H9 (cell line): Measurements from ENCODE around the gene PSMB5. TPM values are rescaled to one million over a fixed set of nuclear protein-coding genes. Genes with fewer than 3 reads are reported as not detected.
A peak's percentile ranks its signal among the peaks of the same experiment; 100 is the strongest.

Source experiments
- DNase-seq: peaks from one replicate; pipeline ENCODE4 v3.0.0-alpha.2; 2017
- H2AFZ ChIP-seq: one replicate; pipeline ENCODE4 v1.6.1; 2013; ENCODE audit warnings: mild to moderate bottlenecking, low read length, control low read depth, moderate library complexity
- H2AK5ac ChIP-seq: 2 replicates; pipeline ENCODE4 v1.6.1; 2013; ENCODE audit warnings: low read length, control low read depth, mixed read lengths; ENCODE audit not compliant: insufficient read length
- H2BK120ac ChIP-seq: one replicate; pipeline ENCODE4 v1.6.1; 2013; ENCODE audit warnings: low read depth, mild to moderate bottlenecking, low read length, control low read depth, inconsistent platforms; ENCODE audit not compliant: poor library complexity, severe bottlenecking
- H2BK12ac ChIP-seq: 2 replicates; pipeline ENCODE4 v1.6.1; 2013; ENCODE audit warnings: low read length, control low read depth, mixed read lengths, low read depth; ENCODE audit not compliant: insufficient read length
- H2BK15ac ChIP-seq: 2 replicates; pipeline ENCODE4 v1.6.1; 2013; ENCODE audit warnings: low read depth, low read length, control low read depth
- H2BK20ac ChIP-seq: one replicate; pipeline ENCODE4 v1.6.1; 2013; ENCODE audit warnings: low read depth, mild to moderate bottlenecking, low read length, control low read depth, inconsistent platforms; ENCODE audit not compliant: poor library complexity, severe bottlenecking
- H2BK5ac ChIP-seq: 2 replicates; pipeline ENCODE4 v1.6.1; 2013; ENCODE audit warnings: low read length, control low read depth, mixed read lengths; ENCODE audit not compliant: insufficient read length
- H3K14ac ChIP-seq: 2 replicates; pipeline ENCODE4 v1.6.1; 2013; ENCODE audit warnings: low read length, control low read depth; ENCODE audit not compliant: insufficient read depth
- H3K18ac ChIP-seq: 2 replicates; pipeline ENCODE4 v1.6.1; 2013; ENCODE audit warnings: low read depth, mild to moderate bottlenecking, mixed read lengths, low read length, control low read depth; ENCODE audit not compliant: insufficient read length
- H3K23ac ChIP-seq: 2 replicates; pipeline ENCODE4 v1.6.1; 2013; ENCODE audit warnings: low read length, control low read depth, mixed read lengths, low read depth; ENCODE audit not compliant: insufficient read length
- H3K23me2 ChIP-seq: 2 replicates; pipeline ENCODE4 v1.6.1; 2013; ENCODE audit warnings: low read depth, mild to moderate bottlenecking, mixed read lengths, low read length, control low read depth; ENCODE audit not compliant: insufficient read length, poor library complexity, severe bottlenecking
- H3K27ac ChIP-seq: 2 replicates; pipeline ENCODE4 v1.5.1; 2013; ENCODE audit warnings: low read length, control low read depth, mixed read lengths, low read depth; ENCODE audit not compliant: insufficient read length
- H3K27me3 ChIP-seq: 2 replicates; pipeline ENCODE4 v1.6.1; 2013; ENCODE audit warnings: low read length, control low read depth, inconsistent platforms; ENCODE audit not compliant: insufficient read depth
- H3K4ac ChIP-seq: 2 replicates; pipeline ENCODE4 v1.6.1; 2013; ENCODE audit warnings: low read depth, mild to moderate bottlenecking, control low read depth, inconsistent platforms, low read length, moderate library complexity
- H3K4me1 ChIP-seq: 2 replicates; pipeline ENCODE4 v1.6.1; 2013; ENCODE audit warnings: low read length, control low read depth, inconsistent platforms; ENCODE audit not compliant: insufficient read depth
- H3K4me2 ChIP-seq: 2 replicates; pipeline ENCODE4 v1.6.1; 2013; ENCODE audit warnings: low read length, control low read depth, mixed read lengths; ENCODE audit not compliant: insufficient read length, insufficient read depth
- H3K56ac ChIP-seq: 2 replicates; pipeline ENCODE4 v1.6.1; 2013; ENCODE audit warnings: low read depth, mild to moderate bottlenecking, mixed read lengths, low read length, control low read depth; ENCODE audit not compliant: insufficient read length
- H3K79me1 ChIP-seq: 2 replicates; pipeline ENCODE4 v1.6.1; 2013; ENCODE audit warnings: low read depth, mild to moderate bottlenecking, moderate library complexity, low read length, control low read depth, inconsistent platforms; ENCODE audit not compliant: insufficient read depth, poor library complexity, severe bottlenecking
- H3K79me2 ChIP-seq: 2 replicates; pipeline ENCODE4 v1.6.1; 2013; ENCODE audit warnings: low read length, control low read depth, inconsistent platforms; ENCODE audit not compliant: insufficient read depth
- H3K9ac ChIP-seq: 2 replicates; pipeline ENCODE4 v1.6.1; 2013; ENCODE audit warnings: low read length, control low read depth, mixed read lengths; ENCODE audit not compliant: insufficient read length; ENCODE audit errors: extremely low read depth
- H3K9me3 ChIP-seq: one replicate; pipeline ENCODE4 v1.6.1; 2013; ENCODE audit warnings: low read depth, low read length, inconsistent platforms; ENCODE audit not compliant: control insufficient read depth
- H3T11ph ChIP-seq: one replicate; pipeline ENCODE4 v1.6.1; 2013; ENCODE audit warnings: mild to moderate bottlenecking, low read length, control low read depth, inconsistent platforms
- H4K20me1 ChIP-seq: one replicate; pipeline ENCODE4 v1.6.1; 2013; ENCODE audit not compliant: control insufficient read depth, insufficient read length, insufficient read depth
- H4K5ac ChIP-seq: 2 replicates; pipeline ENCODE4 v1.6.1; 2013; ENCODE audit warnings: low read depth, mild to moderate bottlenecking, mixed read lengths, low read length, control low read depth; ENCODE audit not compliant: insufficient read length
- H4K8ac ChIP-seq: replicated peaks from 2 replicates; pipeline ENCODE4 v1.6.1; 2013; ENCODE audit warnings: low read length, control low read depth, mixed read lengths, low read depth; ENCODE audit not compliant: insufficient read length
- H4K91ac ChIP-seq: 2 replicates; pipeline ENCODE4 v1.6.1; 2013; ENCODE audit warnings: low read depth, mild to moderate bottlenecking, moderate library complexity, mixed read lengths, low read length, control low read depth; ENCODE audit not compliant: insufficient read length
- H3K27ac Mint-ChIP-seq, 3 experiments: 2 replicates in 2 of 3; 3 replicates in 1 of 3; pipeline ENCODE4 v1.8.0; 2020 to 2021; ENCODE audit warnings: mixed read lengths in 3 of 3, mild to moderate bottlenecking in 1 of 3, moderate library complexity in 1 of 3
- H3K27me3 Mint-ChIP-seq: 2 replicates; pipeline ENCODE4 v1.8.0; 2021; ENCODE audit warnings: low read depth, mild to moderate bottlenecking, moderate library complexity, mixed read lengths
- H3K36me3 Mint-ChIP-seq, 3 experiments: 2 replicates in 2 of 3; 3 replicates in 1 of 3; pipeline ENCODE4 v1.8.0; 2020 to 2021; ENCODE audit warnings: low read depth in 3 of 3, mixed read lengths in 3 of 3; ENCODE audit not compliant: insufficient read depth in 1 of 3
- H3K4me1 Mint-ChIP-seq, 2 experiments: 2 replicates each; pipeline ENCODE4 v1.8.0; 2020; ENCODE audit warnings: mixed read lengths in 2 of 2
- H3K4me3 Mint-ChIP-seq, 2 experiments: 2 replicates in 1 of 2; 3 replicates in 1 of 2; pipeline ENCODE4 v1.8.0; 2020 to 2021; ENCODE audit warnings: mild to moderate bottlenecking in 2 of 2, mixed read lengths in 2 of 2, moderate library complexity in 1 of 2
- H3K9me3 Mint-ChIP-seq, 2 experiments: 2 replicates in 1 of 2; 3 replicates in 1 of 2; pipeline ENCODE4 v1.8.0; 2020; ENCODE audit warnings: mild to moderate bottlenecking in 2 of 2, mixed read lengths in 2 of 2, moderate library complexity in 1 of 2
- WGBS: extraction: QIAGEN DNeasy Blood & Tissue Kit; methylation state at CpG from one replicate; pipeline ENCODE4 v1.1.7; 2013; ENCODE audit warnings: missing lambda C conversion rate, low lambda C conversion rate, mixed read lengths; ENCODE audit not compliant: insufficient read length; ENCODE audit errors: extremely low coverage; 5-methylcytosine and 5-hydroxymethylcytosine counted together
- total RNA-seq: library from RNA; stranded (reverse); gene quantifications from 2 replicates; pipeline ENCODE4 v1.2.1, GENCODE V29; 2021
- TF ChIP-seq, protein P1 (sequence below): fragments of 200-600 bp; sonication (generic); conservative IDR thresholded peaks from 3 replicates; pipeline ENCODE4 v1.8.0; 2021; ENCODE audit warnings: antibody characterized with exemption, mild to moderate bottlenecking

The PSMB5 gene
- total RNA-seq, 1 experiment from 2014 or later, result 252 TPM

- no peak overlapping the region for H3K23ac ChIP-seq
- WGBS, result 100% methylated on average over 1 of the region's 17 CpGs
- no peak overlapping the region for H4K5ac ChIP-seq
- peaks cover 28 to 45% (median 33%) of the 10 kb centered on the region in 3 experiments for H3K36me3 Mint-ChIP-seq
- H3K79me2 ChIP-seq, result peaks cover 5% of the 10 kb centered on the region; the same call in 1 of the 2 replicates
- no peak overlapping the region for H2BK20ac ChIP-seq
- H3K27me3 Mint-ChIP-seq, result no peaks in the 10 kb centered on the region
- no peaks in the 10 kb centered on the region for H3K9me3 Mint-ChIP-seq
- H3K4me3 Mint-ChIP-seq, result peak overlapping the region; percentile 96
- no peak overlapping the region for H3K27ac ChIP-seq
- H2BK5ac ChIP-seq, result no peak overlapping the region
- H3K4me1 Mint-ChIP-seq, result peaks cover 10 to 18% of the 10 kb centered on the region in 2 experiments
- TF ChIP-seq, protein P1, sequence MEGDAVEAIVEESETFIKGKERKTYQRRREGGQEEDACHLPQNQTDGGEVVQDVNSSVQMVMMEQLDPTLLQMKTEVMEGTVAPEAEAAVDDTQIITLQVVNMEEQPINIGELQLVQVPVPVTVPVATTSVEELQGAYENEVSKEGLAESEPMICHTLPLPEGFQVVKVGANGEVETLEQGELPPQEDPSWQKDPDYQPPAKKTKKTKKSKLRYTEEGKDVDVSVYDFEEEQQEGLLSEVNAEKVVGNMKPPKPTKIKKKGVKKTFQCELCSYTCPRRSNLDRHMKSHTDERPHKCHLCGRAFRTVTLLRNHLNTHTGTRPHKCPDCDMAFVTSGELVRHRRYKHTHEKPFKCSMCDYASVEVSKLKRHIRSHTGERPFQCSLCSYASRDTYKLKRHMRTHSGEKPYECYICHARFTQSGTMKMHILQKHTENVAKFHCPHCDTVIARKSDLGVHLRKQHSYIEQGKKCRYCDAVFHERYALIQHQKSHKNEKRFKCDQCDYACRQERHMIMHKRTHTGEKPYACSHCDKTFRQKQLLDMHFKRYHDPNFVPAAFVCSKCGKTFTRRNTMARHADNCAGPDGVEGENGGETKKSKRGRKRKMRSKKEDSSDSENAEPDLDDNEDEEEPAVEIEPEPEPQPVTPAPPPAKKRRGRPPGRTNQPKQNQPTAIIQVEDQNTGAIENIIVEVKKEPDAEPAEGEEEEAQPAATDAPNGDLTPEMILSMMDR, result no peak
- H2BK12ac ChIP-seq, result no peak overlapping the region
- no peak overlapping the region for H4K91ac ChIP-seq
- no peak overlapping the region for H2AFZ ChIP-seq
- no peak overlapping the region for H2AK5ac ChIP-seq
- H3K56ac ChIP-seq, result no peak overlapping the region
- H3T11ph ChIP-seq, result no peak overlapping the region
- no peak overlapping the region for H3K4ac ChIP-seq
- no peak overlapping the region for H2BK120ac ChIP-seq
- no peak overlapping the region for H4K8ac ChIP-seq
- peak overlapping the region; percentile 80 for H3K14ac ChIP-seq
- peak overlapping the region; percentile 36 for H3K4me2 ChIP-seq
- no peaks in the 10 kb centered on the region for H4K20me1 ChIP-seq
- no peaks in the 10 kb centered on the region for H3K27me3 ChIP-seq
- H3K9ac ChIP-seq, result peak overlapping the region; percentile 95
- no peaks in the 10 kb centered on the region for H3K9me3 ChIP-seq
- H3K27ac Mint-ChIP-seq, result peak overlapping the region; percentile 99 to 100 (median 99)
- no peaks in the 10 kb centered on the region for H3K4me1 ChIP-seq
- no peak overlapping the region for H2BK15ac ChIP-seq
- no peak for DNase-seq
- H3K18ac ChIP-seq, result peak overlapping the region; percentile 53
- H3K79me1 ChIP-seq, result no peaks in the 10 kb centered on the region
- H3K23me2 ChIP-seq, result peaks cover 5% of the 10 kb centered on the region
Observed at GRCh38 chr14:23033801-23034497, 751 bp downstream of the PSMB5 start.
